Immature natural killer cell (primary cell): Measurements from ENCODE around the gene COL23A1. TPM values are rescaled to one million over a fixed set of nuclear protein-coding genes. Genes with fewer than 3 reads are reported as not detected.

Experiments
- DNase-seq, 3 donors: peaks; one replicate each; pipeline ENCODE4 v3.0.0; 2022; ENCODE audit warnings: mixed read lengths in 1 of 3
- H3K27ac Mint-ChIP-seq, 6 donors: one replicate each; pipeline ENCODE4 v1.8.0; 2020; ENCODE audit warnings: mixed read lengths in 6 of 6, mild to moderate bottlenecking in 5 of 6, inconsistent platforms in 4 of 6, moderate library complexity in 3 of 6
- H3K27me3 Mint-ChIP-seq, 3 donors: one replicate each; pipeline ENCODE4 v1.8.0; 2020 to 2021; ENCODE audit warnings: low read depth in 3 of 3, mild to moderate bottlenecking in 3 of 3, mixed read lengths in 3 of 3, moderate library complexity in 3 of 3, inconsistent platforms in 1 of 3
- H3K36me3 Mint-ChIP-seq, 3 donors: one replicate each; pipeline ENCODE4 v1.8.0; 2020; ENCODE audit warnings: mixed read lengths in 3 of 3, inconsistent platforms in 2 of 3, mild to moderate bottlenecking in 2 of 3
- H3K4me1 Mint-ChIP-seq, 2 donors: one replicate each; pipeline ENCODE4 v1.8.0; 2020; ENCODE audit warnings: inconsistent platforms in 2 of 2, mild to moderate bottlenecking in 2 of 2, mixed read lengths in 2 of 2, moderate library complexity in 1 of 2
- H3K4me3 Mint-ChIP-seq, 5 donors: one replicate each; pipeline ENCODE4 v1.8.0; 2020; ENCODE audit warnings: mild to moderate bottlenecking in 5 of 5, mixed read lengths in 5 of 5, inconsistent platforms in 3 of 5, moderate library complexity in 3 of 5
- H3K9me3 Mint-ChIP-seq, 6 donors: one replicate each; pipeline ENCODE4 v1.8.0; 2020; ENCODE audit warnings: mild to moderate bottlenecking in 6 of 6, mixed read lengths in 6 of 6, inconsistent platforms in 4 of 6, moderate library complexity in 3 of 6
- polyA plus RNA-seq, 3 donors: library from polyadenylated mRNA; unstranded; fragments of 300-500 nt; fragmentation: Illumina TruSeq; gene quantifications; one replicate each; pipeline ENCODE4 v1.2.3, GENCODE V29; 2021

Gene COL23A1
- polyA plus RNA-seq, 3 donors from 2014 or later, result 0.40 to 0.78 TPM; not detected in 1

GRCh38 chr5:178273665-178274541 lies 316.3 kb downstream of the COL23A1 start:
- Mint-ChIP-seq H3K4me3 (no peak overlapping the region), H3K4me1 (peaks cover under 1 to 4% of the 10 kb centered on the region in 2 donors), H3K36me3 (no peaks in the 10 kb centered on the region), H3K27ac (no peak overlapping the region), H3K27me3 (peaks cover 0 to 7% (median 2%) of the 10 kb centered on the region in 3 donors), H3K9me3 (no peaks in the 10 kb centered on the region)
- no peak for DNase-seq

GRCh38 chr5:178273041-178273440 lies 317.2 kb downstream of the COL23A1 start:
- no peaks in the 10 kb centered on the region for H3K9me3 Mint-ChIP-seq
- H3K27me3 Mint-ChIP-seq, result peaks cover 0 to 7% (median 2%) of the 10 kb centered on the region in 3 donors
- H3K4me1 Mint-ChIP-seq, result peaks cover 0 to 4% of the 10 kb centered on the region in 2 donors
- H3K4me3 Mint-ChIP-seq, result no peak overlapping the region
- no peaks in the 10 kb centered on the region for H3K36me3 Mint-ChIP-seq
- no peak for DNase-seq
- H3K27ac Mint-ChIP-seq, result no peak overlapping the region

GRCh38 chr5:178272591-178272990 lies 317.6 kb downstream of the COL23A1 start:
- peaks cover 0 to 2% of the 10 kb centered on the region in 2 donors for H3K4me1 Mint-ChIP-seq
- H3K36me3 Mint-ChIP-seq, result no peaks in the 10 kb centered on the region
- H3K9me3 Mint-ChIP-seq, result no peaks in the 10 kb centered on the region
- H3K27me3 Mint-ChIP-seq, result peaks cover 0 to 6% (median 2%) of the 10 kb centered on the region in 3 donors
- no peak overlapping the region for H3K4me3 Mint-ChIP-seq
- H3K27ac Mint-ChIP-seq, result no peak overlapping the region
- DNase-seq, result no peak

- H3K36me3 Mint-ChIP-seq, result no peaks in the 10 kb centered on the region
- H3K27me3 Mint-ChIP-seq, result peaks cover 0 to 4% (median 2%) of the 10 kb centered on the region in 3 donors
- H3K9me3 Mint-ChIP-seq, result no peaks in the 10 kb centered on the region
- no peak for DNase-seq
- H3K4me1 Mint-ChIP-seq, result no peaks in the 10 kb centered on the region
- H3K4me3 Mint-ChIP-seq, result no peak overlapping the region
- no peak overlapping the region for H3K27ac Mint-ChIP-seq
Observed at GRCh38 chr5:178271726-178272479, 318.3 kb downstream of the COL23A1 start.

- Mint-ChIP-seq H3K4me3 (no peak overlapping the region), H3K27ac (no peak overlapping the region), H3K4me1 (no peaks in the 10 kb centered on the region), H3K36me3 (no peaks in the 10 kb centered on the region), H3K27me3 (peaks cover 0 to 4% (median 2%) of the 10 kb centered on the region in 3 donors), H3K9me3 (no peaks in the 10 kb centered on the region)
- DNase-seq, result no peak
Observed at GRCh38 chr5:178271231-178271630, 319.0 kb downstream of the COL23A1 start.

GRCh38 chr5:178269499-178269898 lies 320.7 kb downstream of the COL23A1 start:
- H3K4me1 Mint-ChIP-seq, result no peaks in the 10 kb centered on the region
- H3K27ac Mint-ChIP-seq, result no peak overlapping the region
- peaks cover 0 to 4% (median 2%) of the 10 kb centered on the region in 3 donors for H3K27me3 Mint-ChIP-seq
- no peak for DNase-seq
- H3K4me3 Mint-ChIP-seq, result no peak overlapping the region
- no peaks in the 10 kb centered on the region for H3K9me3 Mint-ChIP-seq
- no peaks in the 10 kb centered on the region for H3K36me3 Mint-ChIP-seq

GRCh38 chr5:178267876-178268275 lies 322.3 kb downstream of the COL23A1 start:
- no peak for DNase-seq
- Mint-ChIP-seq H3K27me3 (peaks cover 0 to 4% (median 0%) of the 10 kb centered on the region in 3 donors), H3K27ac (no peak overlapping the region), H3K36me3 (no peaks in the 10 kb centered on the region), H3K9me3 (no peaks in the 10 kb centered on the region), H3K4me3 (no peak overlapping the region), H3K4me1 (no peaks in the 10 kb centered on the region)

- no peak for DNase-seq
- Mint-ChIP-seq H3K4me1 (no peaks in the 10 kb centered on the region), H3K27me3 (peaks cover 0 to 4% (median 0%) of the 10 kb centered on the region in 3 donors), H3K9me3 (no peaks in the 10 kb centered on the region), H3K4me3 (no peak overlapping the region), H3K36me3 (no peaks in the 10 kb centered on the region), H3K27ac (no peak overlapping the region)
Observed at GRCh38 chr5:178267245-178267644, 322.9 kb downstream of the COL23A1 start.

GRCh38 chr5:178266581-178266980 lies 323.6 kb downstream of the COL23A1 start:
- no peak overlapping the region for H3K4me3 Mint-ChIP-seq
- H3K9me3 Mint-ChIP-seq, result no peaks in the 10 kb centered on the region
- no peaks in the 10 kb centered on the region for H3K4me1 Mint-ChIP-seq
- no peak overlapping the region for H3K27ac Mint-ChIP-seq
- no peaks in the 10 kb centered on the region for H3K36me3 Mint-ChIP-seq
- no peak for DNase-seq
- H3K27me3 Mint-ChIP-seq, result peaks cover 0 to 4% (median 0%) of the 10 kb centered on the region in 3 donors

GRCh38 chr5:178265746-178266145 lies 324.4 kb downstream of the COL23A1 start:
- no peaks in the 10 kb centered on the region for H3K9me3 Mint-ChIP-seq
- no peak overlapping the region for H3K27ac Mint-ChIP-seq
- H3K27me3 Mint-ChIP-seq, result no peaks in the 10 kb centered on the region
- peaks cover 0 to 1% of the 10 kb centered on the region in 2 donors for H3K4me1 Mint-ChIP-seq
- no peak overlapping the region for H3K4me3 Mint-ChIP-seq
- H3K36me3 Mint-ChIP-seq, result no peaks in the 10 kb centered on the region
- no peak for DNase-seq

- Mint-ChIP-seq H3K9me3 (no peaks in the 10 kb centered on the region), H3K27ac (peak overlapping the region in 1 of 6 donors; percentile 10), H3K4me1 (peaks cover 3 to 10% of the 10 kb centered on the region in 2 donors), H3K4me3 (no peak overlapping the region), H3K36me3 (no peaks in the 10 kb centered on the region), H3K27me3 (peaks cover 0 to 5% (median 0%) of the 10 kb centered on the region in 3 donors)
- DNase-seq, result no peak
Observed at GRCh38 chr5:178264044-178264443, 326.1 kb downstream of the COL23A1 start.

GRCh38 chr5:178261666-178262600 lies 328.3 kb downstream of the COL23A1 start:
- no peak for DNase-seq
- Mint-ChIP-seq H3K27me3 (peaks cover 0 to 6% (median 1%) of the 10 kb centered on the region in 3 donors), H3K27ac (no peak overlapping the region), H3K4me3 (no peak overlapping the region), H3K9me3 (no peaks in the 10 kb centered on the region), H3K36me3 (no peaks in the 10 kb centered on the region), H3K4me1 (peaks cover 3 to 10% of the 10 kb centered on the region in 2 donors)
